Measurements from ENCODE around the gene AKR7A3. TPM values are rescaled to one million over a fixed set of nuclear protein-coding genes. Genes with fewer than 3 reads are reported as not detected.

Gene AKR7A3
- polyA plus RNA-seq, 10 donors, result 0.46 to 2.1 (median 0.90) TPM

- no peak for DNase-seq
These were observed 30.6 kb upstream of the AKR7A3 start for GRCh38 chr1:19319196-19319595.

- no peak for DNase-seq
These were observed 28.7 kb upstream of the AKR7A3 start for GRCh38 chr1:19317126-19317910.

- no peak for DNase-seq
These were observed 27.0 kb upstream of the AKR7A3 start for GRCh38 chr1:19315378-19316198.

GRCh38 chr1:19313961-19314882 lies 25.7 kb upstream of the AKR7A3 start:
- no peak for DNase-seq

DNA sequence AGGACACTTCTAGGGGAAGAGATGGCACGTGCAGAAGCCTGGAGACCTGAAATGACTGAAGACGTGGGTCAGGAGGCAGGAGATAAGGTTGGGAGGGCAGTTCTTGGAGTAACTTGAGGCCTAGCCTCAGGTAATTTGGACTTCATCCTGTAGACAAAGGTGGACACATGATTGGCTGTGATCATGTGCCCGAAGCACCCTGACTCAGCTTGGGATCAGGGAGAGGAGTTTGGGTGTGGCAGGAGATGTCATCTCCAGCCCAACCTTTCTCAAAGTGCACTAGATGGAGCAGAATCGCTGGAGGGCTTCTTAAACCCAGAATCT lies 25.0 kb upstream of the AKR7A3 start:
- DNase-seq, result no peak

DNA sequence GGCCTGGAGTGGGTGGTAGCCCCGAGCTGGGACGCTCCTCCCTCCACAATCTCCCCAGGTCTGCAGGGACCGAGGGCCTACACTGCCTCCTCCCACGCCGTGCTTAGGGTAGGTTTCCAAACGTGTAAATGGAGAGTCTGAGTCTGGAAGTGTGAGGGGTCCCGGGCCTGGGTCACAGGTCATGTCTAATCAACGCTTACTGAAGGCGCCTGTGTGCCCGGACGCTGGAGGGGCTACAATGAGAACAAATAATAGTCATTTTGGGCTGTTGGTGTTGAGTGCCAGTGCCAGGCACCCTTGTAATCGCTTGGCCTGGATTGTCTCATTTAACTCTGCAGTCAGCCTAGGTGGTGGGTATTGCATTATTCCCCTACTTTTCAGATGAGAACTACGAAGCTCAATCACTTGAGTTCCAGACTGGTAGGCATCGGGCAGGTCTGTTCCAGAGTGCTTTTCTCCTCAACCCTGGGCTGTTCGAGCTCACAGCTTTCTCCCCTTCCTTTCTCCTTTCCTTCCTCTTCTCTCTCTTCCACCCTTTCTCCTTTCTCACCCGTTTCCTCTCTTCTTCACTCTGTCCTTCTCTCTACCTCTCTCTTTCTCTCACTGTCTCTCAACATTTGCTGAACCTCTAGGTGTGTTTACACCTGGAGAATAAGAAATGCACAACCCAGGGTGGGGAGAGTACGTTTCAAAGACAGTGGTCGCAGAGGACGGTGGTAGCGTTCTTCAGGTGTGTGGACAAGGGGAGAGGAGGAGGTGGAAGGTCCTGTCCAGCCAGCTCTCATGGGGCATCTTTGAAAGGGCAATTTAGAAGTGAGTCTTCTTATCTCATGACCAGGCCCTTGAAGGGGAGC lies 24.4 kb upstream of the AKR7A3 start:
- peak in 1 of 3 donors; percentile 33 for DNase-seq

DNA sequence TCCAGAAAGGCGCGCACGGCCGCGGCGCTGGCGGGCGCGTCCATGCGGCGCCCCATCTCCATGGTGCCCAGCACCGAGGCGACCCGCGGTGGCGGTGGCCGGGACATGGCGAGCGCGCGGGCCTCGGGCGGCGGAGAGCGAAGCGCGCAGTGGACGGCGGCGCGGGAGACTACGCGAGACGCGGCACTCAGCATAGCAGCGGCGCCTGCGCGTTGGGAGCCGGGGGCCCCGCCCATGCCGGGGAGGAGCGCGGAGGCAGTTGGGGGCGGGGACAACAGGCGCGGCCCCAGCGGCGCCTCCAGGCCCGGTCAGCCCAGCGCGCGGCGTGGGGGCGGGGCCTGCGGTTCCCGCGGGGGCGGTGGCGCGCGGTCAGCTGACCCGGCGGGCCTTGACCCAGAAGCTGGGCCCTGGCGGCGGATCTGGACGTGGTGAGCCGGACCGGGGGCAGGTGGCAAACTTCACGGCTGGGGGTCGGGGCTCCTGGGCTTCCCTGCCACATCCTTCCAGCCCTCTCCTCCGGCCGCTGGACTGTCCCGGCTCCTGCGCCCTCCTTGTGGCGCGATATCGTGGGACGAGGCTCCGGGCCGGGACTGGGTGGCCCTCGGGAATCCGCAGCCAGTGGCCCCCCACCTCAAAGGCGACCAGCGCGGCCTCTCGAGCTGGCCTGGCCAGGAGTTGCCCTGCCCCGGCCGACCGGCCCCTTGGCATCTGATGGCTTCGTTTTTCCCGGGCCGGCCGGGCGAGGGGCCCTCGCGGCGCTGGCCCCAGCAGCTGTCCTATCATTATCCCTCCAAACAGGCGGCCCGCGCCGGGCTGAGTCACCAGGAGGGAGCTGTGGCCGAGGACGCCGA lies 23.6 kb upstream of the AKR7A3 start, which contains the start of the genes AKR7A2 and SLC66A1:
AKR7A2 (minus strand) TSS at position 214 of the 851 bp plus-strand sequence; CDS start at position 194, 20 bp downstream.
SLC66A1 (plus strand) TSS at position 396 of the 851 bp plus-strand sequence. CDS start 5,352 bp downstream, outside the sequence.
- peak; percentile 94 to 97 (median 97) for DNase-seq

DNA sequence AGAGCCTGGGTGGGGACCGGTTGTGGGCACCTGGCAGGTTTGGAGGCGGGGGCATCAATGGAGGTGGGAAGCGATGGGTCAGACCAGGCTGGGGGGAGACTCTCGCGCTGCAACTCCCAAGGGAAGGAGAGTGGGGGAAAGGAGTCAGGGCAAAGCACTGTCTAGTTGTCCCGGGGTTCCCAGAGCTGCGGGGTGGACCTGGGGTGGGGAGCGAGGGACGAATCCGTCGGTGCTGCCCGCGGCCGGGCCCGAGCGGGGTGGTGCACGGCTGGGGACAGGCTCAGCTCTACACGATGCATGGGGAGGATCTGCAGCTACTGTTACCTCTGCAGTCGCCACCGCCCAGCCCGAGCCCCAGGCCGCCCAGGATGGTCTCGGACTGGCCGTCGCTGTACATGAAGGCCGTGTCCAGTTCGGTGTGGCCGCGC lies 22.9 kb upstream of the AKR7A3 start:
- DNase-seq, result no peak

- DNase-seq, result no peak
These were observed 22.3 kb upstream of the AKR7A3 start for GRCh38 chr1:19310720-19311502.

DNA sequence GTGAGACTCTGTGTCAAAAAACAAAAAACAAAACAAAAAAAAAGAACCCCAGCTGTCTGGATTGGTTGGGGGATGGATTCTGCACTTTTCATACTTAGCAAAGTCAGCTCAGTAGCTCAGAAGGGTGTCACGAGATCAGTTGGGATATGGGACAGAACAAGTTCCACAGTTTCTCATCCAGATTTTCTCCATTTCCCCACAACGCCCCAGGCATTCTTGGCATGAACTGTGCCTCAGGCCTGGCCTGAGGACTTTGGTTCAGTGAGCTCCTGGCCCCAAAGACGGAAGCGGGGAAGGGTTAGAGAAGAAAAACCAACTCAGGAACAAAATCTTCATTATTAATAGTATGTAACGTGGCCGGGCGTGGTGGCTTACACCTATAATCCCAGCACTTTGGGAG lies 21.5 kb upstream of the AKR7A3 start:
- DNase-seq, result no peak

DNA sequence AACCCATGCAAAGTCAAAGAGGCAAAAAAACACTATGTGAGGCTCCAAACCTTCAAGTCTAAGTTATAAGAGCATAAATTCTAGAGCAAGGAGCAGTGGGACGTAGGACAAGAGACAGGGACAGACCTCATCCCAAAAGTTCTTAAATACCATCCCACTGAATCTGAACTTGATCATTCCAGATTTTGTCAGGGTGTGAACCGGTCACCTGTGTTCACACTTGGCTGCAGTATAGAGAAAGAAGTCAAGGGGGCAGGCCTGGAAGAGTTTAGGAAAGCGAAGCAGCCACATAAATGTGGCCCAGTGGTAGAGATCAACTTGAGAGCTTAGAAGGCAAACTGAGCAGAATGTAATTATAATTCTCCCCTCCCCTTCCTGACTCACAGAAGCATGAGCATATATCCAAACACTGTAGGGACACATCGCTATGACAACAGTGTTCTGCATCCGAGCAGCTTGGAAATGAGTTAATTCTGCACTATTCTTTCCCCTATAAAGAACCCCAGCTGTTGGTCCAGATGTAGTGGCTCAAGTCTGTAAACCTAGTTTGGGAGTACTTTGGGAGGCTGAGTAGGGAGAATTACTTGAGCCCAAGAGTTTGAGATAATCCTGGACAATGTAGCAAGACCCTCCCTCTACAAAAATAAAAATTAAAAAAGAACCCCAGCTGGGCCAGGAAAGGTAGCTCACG lies 20.7 kb upstream of the AKR7A3 start:
- peak in 1 of 3 donors; percentile 27 for DNase-seq

DNA sequence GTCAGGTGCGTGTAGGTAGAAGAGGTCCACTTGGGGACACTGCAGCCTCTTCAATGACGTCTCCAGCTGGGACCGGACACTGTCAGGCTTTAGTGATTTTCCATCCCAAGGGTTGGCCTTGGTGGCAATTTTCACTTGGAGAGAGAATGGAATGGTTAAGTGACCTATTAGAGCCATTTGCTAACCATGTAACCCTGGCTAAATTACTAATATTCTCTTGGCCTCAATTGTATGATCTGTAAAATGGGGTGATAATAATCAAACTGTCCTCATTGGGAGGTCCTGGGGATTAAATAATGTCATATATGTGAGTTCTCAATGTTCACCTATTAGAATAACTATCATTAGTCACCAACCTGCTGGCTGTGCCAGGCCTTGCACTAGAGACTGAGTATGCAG lies 19.9 kb upstream of the AKR7A3 start:
- DNase-seq, result no peak

DNA sequence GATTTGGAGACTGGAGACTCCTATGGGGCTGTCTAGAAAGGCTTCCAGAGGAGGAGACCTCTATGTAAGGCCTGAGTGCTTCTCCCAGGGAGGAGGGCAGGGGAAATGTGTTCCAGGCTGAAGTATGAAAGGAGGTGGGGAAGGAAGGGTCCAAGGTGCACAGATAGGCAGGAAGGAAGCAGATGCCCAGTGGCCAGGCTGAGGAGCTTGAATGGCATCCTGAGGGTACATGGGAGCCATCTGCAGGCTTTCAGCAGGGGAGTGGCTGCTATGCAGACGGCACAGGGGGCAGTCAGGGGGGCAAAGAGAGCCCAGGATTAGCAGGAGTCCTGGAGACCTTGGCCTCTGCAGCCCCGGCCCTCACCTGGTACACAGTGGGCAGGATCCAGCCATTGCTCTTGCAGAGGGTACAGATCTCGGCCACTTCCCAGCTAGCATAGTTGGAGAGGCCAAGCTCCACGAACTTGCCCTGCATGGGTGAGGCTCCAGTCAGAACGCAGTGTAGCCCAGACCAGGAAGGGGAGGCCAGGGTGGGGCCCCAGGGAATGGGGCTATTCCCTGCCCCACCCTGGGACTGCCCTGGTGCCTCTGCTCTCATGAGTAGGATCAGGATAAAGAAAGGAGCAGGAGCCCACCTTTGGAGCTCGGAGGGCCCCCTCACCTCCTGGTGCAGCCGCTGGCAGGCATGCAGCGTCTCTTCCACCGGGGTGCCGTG lies 19.4 kb upstream of the AKR7A3 start:
- no peak for DNase-seq

DNA sequence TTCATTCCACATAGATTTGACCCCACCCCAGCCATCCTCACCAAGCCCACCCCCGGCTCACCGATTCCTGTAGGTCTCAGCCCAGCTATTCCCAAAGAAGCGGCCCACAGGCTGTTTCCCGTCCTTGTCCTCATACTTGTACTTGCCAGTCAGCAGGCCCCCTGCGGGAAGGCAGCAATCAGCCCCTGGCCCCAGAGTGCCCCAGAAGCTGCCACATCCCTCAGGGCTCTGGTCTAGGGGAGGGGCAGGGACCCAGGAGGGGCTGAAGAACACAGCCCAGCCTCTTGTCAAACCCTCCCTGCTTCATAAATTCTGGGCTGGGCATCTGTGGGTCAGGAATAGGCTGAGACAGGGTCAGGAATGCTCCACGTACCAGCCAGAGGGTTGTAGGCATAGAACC lies 18.4 kb upstream of the AKR7A3 start:
- DNase-seq, result no peak

DNA sequence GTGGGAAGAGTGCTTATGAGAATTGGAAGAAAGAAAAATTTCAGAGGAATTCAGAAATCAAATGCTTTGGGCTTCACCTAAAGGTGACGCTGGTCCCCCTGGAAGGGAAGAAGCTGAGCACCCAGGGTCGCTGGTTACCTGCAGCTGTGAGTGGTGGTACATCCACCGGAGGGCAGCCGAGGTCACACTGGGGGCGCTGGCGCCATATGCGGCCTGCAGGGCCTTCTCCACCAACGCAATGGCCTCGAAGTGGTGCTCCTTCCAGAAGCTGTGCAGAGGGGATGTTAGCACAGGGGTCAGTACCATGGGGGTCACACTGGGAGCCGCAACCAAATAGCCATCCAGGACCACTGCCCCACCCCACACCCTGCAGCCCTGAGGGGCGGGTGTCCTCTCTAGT lies 17.3 kb upstream of the AKR7A3 start:
- DNase-seq, result no peak

GRCh38 chr1:19304081-19304480 lies 15.5 kb upstream of the AKR7A3 start:
- DNase-seq, result peak in 2 of 3 donors; percentile 28 to 29

GRCh38 chr1:19300211-19300610 lies 11.6 kb upstream of the AKR7A3 start:
- DNase-seq, result no peak

- no peak for DNase-seq
These were observed 6.1 kb upstream of the AKR7A3 start for GRCh38 chr1:19294638-19295037.
